NCI-H82 (cell line): ENCODE results near the gene ARV1.
A peak's percentile ranks its signal among the peaks of the same experiment; 100 is the strongest.
"Not testable (repeated sequence)": the region's sequence is repeated elsewhere in the genome, so short reads cannot be mapped to it uniquely, and the experiment has no call there.

Experiments
- DNase-seq: peaks from one replicate; lab custom pipeline; 2025; lab: John Stamatoyannopoulos, UW

ARV1 gene

GRCh38 chr1:230976825-230977747 is 1.8 kb upstream of the ARV1 start:
- DNase-seq = no peak

GRCh38 chr1:230977761-230978490 is 968 bp upstream of the ARV1 start:
- DNase-seq = peak; percentile 60

GRCh38 chr1:230979389-230979716 is 459 bp downstream of the ARV1 start:
- DNase-seq = no peak

- no peak for DNase-seq
These were observed 1.1 kb downstream of the ARV1 start for GRCh38 chr1:230979952-230980351.

DNA sequence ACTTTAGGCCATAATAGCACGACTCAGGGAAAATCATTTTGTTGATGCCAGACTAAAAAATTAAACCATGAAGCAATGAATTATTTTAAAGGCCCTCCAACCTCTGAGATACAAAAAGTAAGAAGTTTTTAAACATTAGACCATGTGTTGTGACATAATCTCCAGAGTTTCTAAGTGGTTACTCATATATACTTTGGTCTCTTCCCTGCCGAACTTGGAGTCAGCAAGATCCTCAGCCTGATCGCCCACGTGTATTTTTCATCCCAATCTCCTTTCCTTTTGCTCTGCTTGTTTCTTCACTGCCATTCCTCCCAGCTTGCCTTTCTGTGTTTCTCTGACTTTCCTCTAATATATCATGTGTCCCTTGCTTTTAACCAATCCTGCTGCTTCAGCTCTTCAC is 3.8 kb downstream of the ARV1 start:
- DNase-seq = no peak

DNA sequence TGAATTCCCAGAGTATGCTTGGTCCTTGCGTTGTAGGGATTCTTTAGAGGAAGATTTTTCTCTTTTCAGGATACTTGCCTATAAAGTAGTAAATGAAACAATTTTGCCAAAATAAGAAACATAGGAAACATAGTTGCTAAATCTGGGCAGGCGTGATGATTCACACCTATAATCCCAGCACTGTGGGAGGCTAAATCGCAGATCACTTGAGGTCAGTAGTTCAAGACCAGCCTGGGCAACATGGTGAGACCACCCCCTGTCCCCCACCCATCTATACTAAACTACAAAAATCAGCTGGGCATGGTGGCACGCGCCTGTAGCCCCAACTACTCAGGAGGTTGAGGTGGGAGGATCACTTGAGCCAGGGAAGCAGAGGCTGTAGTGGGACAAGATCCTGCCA is 4.9 kb downstream of the ARV1 start:
- DNase-seq = no peak

GRCh38 chr1:230984622-230985515 is 6.0 kb downstream of the ARV1 start:
- not testable (repeated sequence) for DNase-seq

DNA sequence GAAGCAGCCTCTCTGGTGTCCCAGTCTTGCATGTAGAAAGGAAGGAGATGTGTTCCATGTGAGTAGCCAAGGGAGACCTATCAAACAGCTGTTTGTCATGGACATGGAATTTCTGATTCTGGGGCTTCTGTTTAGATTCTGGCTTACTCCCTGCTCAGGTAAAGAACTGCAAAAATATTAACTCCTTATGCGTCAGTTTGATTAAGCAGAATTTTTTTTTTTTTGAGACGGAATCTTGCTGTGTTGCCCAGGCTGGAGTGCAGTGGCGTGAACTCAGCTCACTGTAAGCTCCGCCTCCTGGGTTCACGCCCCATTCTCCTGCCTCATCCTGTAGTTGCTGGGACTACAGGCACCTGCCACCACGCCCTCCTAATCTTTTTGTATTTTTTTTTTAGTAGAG is 6.8 kb downstream of the ARV1 start:
- DNase-seq = no peak

DNA sequence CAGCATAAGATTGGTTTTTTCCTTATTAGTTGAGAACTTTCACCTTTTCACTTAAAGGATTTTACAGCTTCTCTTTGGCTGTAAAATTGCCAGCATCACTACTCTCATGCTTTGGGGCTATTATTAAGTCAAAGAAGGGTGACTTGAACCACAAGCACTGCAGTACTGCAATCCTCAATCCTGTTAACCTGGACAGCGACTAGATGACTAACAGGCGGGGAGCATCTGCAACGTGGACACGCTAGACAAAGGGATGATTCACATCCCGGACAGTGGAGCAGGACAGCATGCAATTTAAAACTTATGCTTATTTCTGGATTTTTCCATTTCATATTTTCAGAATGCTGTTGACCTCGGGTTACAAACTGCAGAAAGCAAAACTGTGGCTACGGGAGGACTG is 8.1 kb downstream of the ARV1 start:
- DNase-seq = no peak

- DNase-seq = no peak
These were observed 8.6 kb downstream of the ARV1 start for GRCh38 chr1:230987448-230987847.

DNA sequence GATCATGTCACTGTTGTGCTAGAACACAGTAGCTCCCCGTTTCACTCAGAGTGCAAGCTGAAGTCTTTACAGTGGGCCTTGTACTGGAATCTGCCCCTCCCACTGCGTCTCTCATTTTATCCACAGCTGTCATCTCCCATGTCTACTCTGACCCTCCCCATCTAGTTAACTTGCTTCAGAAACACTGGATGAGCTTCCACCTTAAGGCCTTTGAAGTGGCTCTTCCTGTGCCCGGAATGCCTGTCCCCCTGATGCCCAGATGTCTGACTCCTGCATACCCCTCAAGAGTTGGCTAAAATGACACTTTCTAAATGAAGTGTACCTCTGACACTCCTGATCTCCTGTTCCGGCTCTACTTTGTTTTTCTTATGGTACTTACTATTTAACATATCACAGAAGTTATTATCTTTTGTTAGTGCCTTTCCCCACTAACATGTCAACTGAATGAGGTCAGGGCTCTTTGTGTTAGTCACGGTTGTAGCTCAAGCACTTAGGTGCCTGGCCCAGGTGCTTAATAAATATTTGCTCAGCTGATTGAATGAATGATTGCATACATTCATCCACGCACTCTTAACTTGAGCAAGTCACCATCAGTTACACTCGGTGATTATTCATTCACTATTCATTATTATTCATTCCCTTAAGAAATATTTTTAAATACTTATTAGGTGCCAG is 13.3 kb downstream of the ARV1 start:
- no peak for DNase-seq

GRCh38 chr1:230994860-230995259 is 16.0 kb downstream of the ARV1 start:
- no peak for DNase-seq

DNA sequence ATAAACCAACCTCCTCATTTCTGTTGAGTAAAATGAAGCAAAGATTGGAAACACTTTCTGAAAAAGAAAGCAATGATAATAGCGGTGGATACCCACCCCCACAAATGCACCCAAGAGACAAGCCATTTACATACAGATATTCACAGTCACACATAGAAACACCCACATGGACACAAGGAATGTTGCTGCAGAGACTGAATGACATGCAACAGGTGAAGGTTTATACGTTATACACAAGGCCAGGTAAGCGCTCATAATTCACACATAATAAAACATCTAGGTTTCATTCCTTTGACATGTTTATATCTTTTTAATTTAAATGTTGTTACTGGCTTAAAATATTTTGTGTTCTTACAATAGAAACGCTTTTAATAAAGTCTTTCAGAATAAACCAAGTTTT is 21.3 kb downstream of the ARV1 start:
- no peak for DNase-seq

DNA sequence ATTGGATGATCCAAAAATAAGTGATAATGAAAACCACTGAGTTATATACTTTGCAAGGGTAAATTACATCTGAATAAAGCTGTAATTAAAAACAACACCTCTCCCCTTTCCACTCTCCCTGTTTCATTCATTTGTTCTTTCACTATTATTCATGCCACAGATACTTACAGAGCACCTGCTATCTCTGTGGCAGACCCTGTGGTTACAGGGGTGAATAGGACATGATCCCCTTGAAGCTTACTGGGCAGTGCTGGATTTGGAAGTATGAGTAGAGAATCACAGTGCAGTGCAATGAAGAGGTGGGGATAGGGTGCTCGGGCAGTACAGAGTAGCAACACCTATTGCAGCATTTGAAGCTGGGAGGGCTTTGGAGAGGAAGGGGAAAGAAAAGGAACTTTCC is 21.7 kb downstream of the ARV1 start:
- no peak for DNase-seq

DNA sequence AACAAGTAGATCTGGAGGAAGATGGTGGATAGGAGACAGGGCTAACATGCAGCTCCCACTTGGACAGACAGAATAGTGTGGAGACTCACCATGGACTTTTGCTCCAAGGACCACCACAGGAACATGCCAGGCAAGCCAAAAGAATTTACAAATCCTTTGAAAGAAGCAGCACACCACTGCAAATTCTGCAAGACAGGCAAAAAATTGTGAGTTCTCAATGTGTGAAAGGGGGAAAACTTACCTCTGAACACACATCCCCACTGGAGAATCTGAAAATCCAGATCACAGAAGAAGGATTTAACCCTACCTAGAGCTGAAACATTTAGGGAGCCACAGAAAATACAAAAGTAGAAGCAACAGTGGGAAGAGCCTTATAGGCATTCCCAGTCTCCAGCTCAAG is 23.0 kb downstream of the ARV1 start:
- DNase-seq = no peak

GRCh38 chr1:231007535-231007934 is 28.6 kb downstream of the ARV1 start:
- DNase-seq = not testable (repeated sequence)

- DNase-seq = no peak
These were observed 32.5 kb downstream of the ARV1 start for GRCh38 chr1:231011360-231011759.

GRCh38 chr1:231011963-231012362 is 33.1 kb downstream of the ARV1 start:
- no peak for DNase-seq

GRCh38 chr1:231013391-231014015 is 34.6 kb downstream of the ARV1 start:
- DNase-seq = no peak

DNA sequence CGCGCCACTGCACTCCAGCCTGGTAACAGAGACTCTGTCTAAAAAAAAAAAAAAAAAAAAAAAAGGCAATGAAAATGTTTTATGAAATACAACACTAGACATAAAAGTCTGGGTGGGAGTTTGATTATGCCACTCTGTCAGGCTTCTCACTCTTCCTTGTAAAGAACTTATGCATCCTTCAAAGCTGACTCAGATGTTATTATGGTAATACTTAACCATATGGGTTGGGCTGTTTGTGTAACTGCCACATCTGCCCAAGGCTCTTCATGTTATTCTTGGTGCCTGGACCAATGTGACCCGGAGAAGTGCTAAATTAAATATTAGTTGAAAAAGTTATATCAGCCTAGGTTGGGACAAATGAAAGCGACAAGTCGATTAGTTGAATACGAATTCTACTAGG is 37.3 kb downstream of the ARV1 start:
- no peak for DNase-seq

DNA sequence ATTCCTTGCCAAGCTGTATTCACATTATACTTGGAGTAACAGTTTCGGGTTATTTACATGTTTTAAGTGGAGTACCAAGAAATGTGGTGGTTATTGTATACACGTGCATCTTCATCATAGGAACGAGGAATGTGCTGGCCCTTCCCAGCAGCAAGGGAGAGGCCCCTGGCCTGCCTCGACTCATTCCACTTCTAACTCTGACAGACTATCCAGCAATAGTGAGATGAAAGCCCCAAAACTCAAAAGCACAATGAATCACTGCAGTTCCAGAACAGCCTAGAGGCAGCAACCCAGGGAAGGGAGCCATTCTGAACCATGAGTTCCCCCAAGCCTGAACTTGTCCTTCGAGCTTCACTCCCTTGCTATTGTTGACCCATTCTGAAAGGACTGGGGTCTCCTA is 38.1 kb downstream of the ARV1 start:
- no peak for DNase-seq
